ENCODE data around the gene EGFLAM. TPM values are rescaled to one million over a fixed set of nuclear protein-coding genes. Genes with fewer than 3 reads are reported as not detected.

EGFLAM gene
- polyA plus RNA-seq, 1 experiment, result 16.4 TPM

DNA sequence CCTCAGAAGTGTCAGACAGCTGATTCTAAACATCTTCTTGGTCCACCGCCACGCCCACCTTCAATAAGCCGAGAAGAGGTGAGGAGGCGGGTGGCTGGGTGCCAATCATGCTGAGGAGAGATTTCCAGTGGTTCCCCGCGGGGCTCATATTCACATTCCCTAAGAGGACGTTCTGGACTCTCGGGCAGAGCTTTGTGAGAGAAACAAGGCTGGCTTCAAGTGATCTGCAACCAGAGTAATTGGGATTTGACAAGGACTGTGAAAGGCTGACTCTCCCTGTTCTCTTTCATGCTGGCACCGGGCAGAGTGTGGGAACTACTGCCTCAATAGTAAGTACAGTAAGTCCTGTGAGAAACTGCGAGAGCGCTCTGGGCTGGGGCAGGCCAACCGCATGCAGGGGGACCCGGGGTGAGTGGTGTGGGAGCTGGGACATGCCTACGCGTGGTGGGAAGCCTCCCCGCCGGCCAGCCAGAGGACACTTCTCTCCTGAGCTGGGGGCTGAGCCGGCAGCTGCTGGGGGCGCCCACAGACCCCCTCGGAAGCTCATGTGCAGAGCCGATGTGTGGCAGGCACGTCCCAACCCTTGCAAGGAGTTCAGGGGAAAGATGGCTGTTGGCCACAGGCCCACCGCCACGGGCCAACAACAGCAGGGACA, 187.1 kb downstream of the EGFLAM start:
- no peak for DNase-seq (ENCODE audit: low read depth, low spot score)
- Histone ChIP-seq H3K4me3 (ENCODE audit: low read depth, low read length) (peak overlapping the region; percentile 67), H3K27me3 (ENCODE audit: control insufficient read depth, insufficient read depth, low read length) (no peaks in the 10 kb centered on the region), H3K27ac (ENCODE audit: low read depth, low read length) (peak overlapping the region; percentile 70), H3K9me3 (ENCODE audit: control insufficient read depth, insufficient read depth, low read length) (no peaks in the 10 kb centered on the region)
- POLR2A ChIA-PET, result interaction anchor here (1.0 to 1.6 kb wide), 2 partner anchors 19 to 364 kb away, joined by 4 to 10 read pairs; no protein-coding TSS in a partner anchor
- no peak for TF ChIP-seq CTCF (IDR thresholded peaks at IDR 0.05; ENCODE audit: low read depth, low read length)
- CTCF ChIA-PET, result interaction anchor here (0.8 to 4.1 kb wide), 3 partner anchors 9 to 368 kb away, joined by 3 to 50 read pairs (median 4); no protein-coding TSS in a partner anchor

- ChIA-PET CTCF (interaction anchor here (1.2 to 4.1 kb wide), 2 partner anchors 10 to 363 kb away, joined by 3 to 50 read pairs; no protein-coding TSS in a partner anchor), POLR2A (interaction anchor here (1.6 kb wide), 1 partner anchor 364 kb away, joined by 10 read pairs; no protein-coding TSS in a partner anchor)
- no peak for DNase-seq (ENCODE audit: low read depth, low spot score)
- TF ChIP-seq CTCF (IDR thresholded peaks at IDR 0.05; ENCODE audit: low read depth, low read length), result no peak
- Histone ChIP-seq H3K9me3 (ENCODE audit: control insufficient read depth, insufficient read depth, low read length) (no peaks in the 10 kb centered on the region), H3K27me3 (ENCODE audit: control insufficient read depth, insufficient read depth, low read length) (no peaks in the 10 kb centered on the region), H3K27ac (ENCODE audit: low read depth, low read length) (peak overlapping the region; percentile 70), H3K4me3 (ENCODE audit: low read depth, low read length) (peak overlapping the region; percentile 67)
Observed at GRCh38 chr5:38446029-38446522, 187.7 kb downstream of the EGFLAM start.

- no peak overlapping the region for H3K27ac ChIP-seq (ENCODE audit: low read depth, low read length)
- no peak overlapping the region for H3K4me3 ChIP-seq (ENCODE audit: low read depth, low read length)
- TF ChIP-seq CTCF (IDR thresholded peaks at IDR 0.05; ENCODE audit: low read depth, low read length), result no peak
- no peaks in the 10 kb centered on the region for H3K27me3 ChIP-seq (ENCODE audit: control insufficient read depth, insufficient read depth, low read length)
- no peak for DNase-seq (ENCODE audit: low read depth, low spot score)
- POLR2A ChIA-PET, result no interaction called here
- CTCF ChIA-PET, result interaction anchor here (0.7 to 4.1 kb wide), 2 partner anchors 220 to 362 kb away, joined by 3 to 50 read pairs; no protein-coding TSS in a partner anchor
- no peaks in the 10 kb centered on the region for H3K9me3 ChIP-seq (ENCODE audit: control insufficient read depth, insufficient read depth, low read length)
Observed at GRCh38 chr5:38447056-38447455, 188.7 kb downstream of the EGFLAM start.

GRCh38 chr5:38447786-38448185, 189.4 kb downstream of the EGFLAM start:
- no peak for DNase-seq (ENCODE audit: low read depth, low spot score)
- Histone ChIP-seq H3K27ac (ENCODE audit: low read depth, low read length) (no peak overlapping the region), H3K27me3 (ENCODE audit: control insufficient read depth, insufficient read depth, low read length) (no peaks in the 10 kb centered on the region), H3K4me3 (ENCODE audit: low read depth, low read length) (no peak overlapping the region), H3K9me3 (ENCODE audit: control insufficient read depth, insufficient read depth, low read length) (no peaks in the 10 kb centered on the region)
- ChIA-PET POLR2A (no interaction called here), CTCF (interaction anchor here (0.6 to 4.1 kb wide), 4 partner anchors 47 to 361 kb away, joined by 3 to 50 read pairs (median 6); no protein-coding TSS in a partner anchor)
- no peak for TF ChIP-seq CTCF (IDR thresholded peaks at IDR 0.05; ENCODE audit: low read depth, low read length)

Measured in AG04450 (cell line).